ENCODE measurements around the gene SLC39A11.

GRCh38 chr17:72700226-72700625 lies 392.3 kb downstream of the SLC39A11 start:
- TF ChIP-seq CTCF (conservative IDR thresholded peaks at IDR 0.05 in 1 of 2, IDR thresholded peaks at IDR 0.05 in 1 of 2; ENCODE audit: low read depth in 1 of 2, low read length in 2 of 2) (no peak), EZH2 (IDR thresholded peaks at IDR 0.05; ENCODE audit: low read length, missing control alignments) (no peak)

Measured in fibroblast of lung (primary cell).